PFSK-1 (cell line): ENCODE measurements around the gene IL1R2.

Source experiments
- FOXP2 ChIP-seq: optimal IDR thresholded peaks from 2 replicates; pipeline ENCODE3; 2011; ENCODE audit warnings: borderline replicate concordance, control low read depth, inconsistent platforms; ENCODE audit not compliant: insufficient read depth; ENCODE audit errors: extremely low read length, extremely low read depth
- POLR2AphosphoS5 ChIP-seq: IDR thresholded peaks from 2 replicates; pipeline ENCODE4 v1.6.1; 2012; ENCODE audit warnings: low read depth, mild to moderate bottlenecking, control low read depth, low read length, moderate library complexity
- REST ChIP-seq, 2 experiments: IDR thresholded peaks; 2 replicates each; pipeline versions ENCODE4 v1.6.1 to v1.8.0; 2011 to 2012; ENCODE audit warnings: low read depth in 2 of 2, low read length in 2 of 2, control low read depth in 1 of 2, inconsistent platforms in 1 of 2, mild to moderate bottlenecking in 1 of 2, moderate library complexity in 1 of 2; ENCODE audit not compliant: insufficient read depth in 1 of 2
- SIN3A ChIP-seq: IDR thresholded peaks from 2 replicates; pipeline ENCODE4 v1.6.1; 2012; ENCODE audit warnings: mild to moderate bottlenecking, low read length, moderate library complexity, borderline replicate concordance; ENCODE audit not compliant: insufficient read depth
- TAF1 ChIP-seq: IDR thresholded peaks from 2 replicates; pipeline ENCODE4 v1.6.1; 2012; ENCODE audit warnings: low read length, control low read depth, borderline replicate concordance; ENCODE audit not compliant: insufficient read depth

GRCh38 chr2:102057502-102058292 lies 65.9 kb downstream of the IL1R2 start:
- TF ChIP-seq TAF1 (no peak), FOXP2 (no peak), POLR2AphosphoS5 (no peak), REST (IDR thresholded peaks at IDR 0.05; ENCODE audit: insufficient read depth in 1 of 2, low read depth in 2 of 2, low read length in 2 of 2) (no peak), SIN3A (no peak)
